Liver (tissue), 9 donors: Measurements from ENCODE around the gene CYCS. TPM values are rescaled to one million over a fixed set of nuclear protein-coding genes. Genes with fewer than 3 reads are reported as not detected.

ENCODE experiments used
- DNase-seq: peaks from one replicate; pipeline ENCODE4 v3.0.0-alpha.2; 2017; ENCODE audit warnings: low spot score
- H3K27ac ChIP-seq, 2 donors: one replicate each; pipeline ENCODE4 v1.7.0; 2013; ENCODE audit warnings: inconsistent platforms in 2 of 2, low read length in 2 of 2, control low read depth in 1 of 2, low read depth in 1 of 2, mild to moderate bottlenecking in 1 of 2
- H3K27me3 ChIP-seq, 4 donors: one replicate each; pipeline versions ENCODE4 v1.6.1 to v1.7.0; 2013; ENCODE audit warnings: low read length in 3 of 4, inconsistent platforms in 1 of 4, mild to moderate bottlenecking in 1 of 4, moderate library complexity in 1 of 4; ENCODE audit not compliant: control insufficient read depth in 4 of 4, insufficient read depth in 4 of 4
- H3K36me3 ChIP-seq, 4 donors: one replicate each; pipeline versions ENCODE4 v1.6.1 to v1.7.0; 2013; ENCODE audit warnings: low read length in 3 of 4, mild to moderate bottlenecking in 3 of 4, low read depth in 1 of 4, moderate library complexity in 1 of 4; ENCODE audit not compliant: control insufficient read depth in 4 of 4, insufficient read depth in 3 of 4
- H3K4me1 ChIP-seq, 4 donors: one replicate each; pipeline versions ENCODE4 v1.6.1 to v1.7.0; 2013; ENCODE audit warnings: low read length in 3 of 4, mild to moderate bottlenecking in 3 of 4, moderate library complexity in 1 of 4; ENCODE audit not compliant: control insufficient read depth in 4 of 4, insufficient read depth in 4 of 4
- H3K4me3 ChIP-seq, 3 donors: one replicate each; pipeline versions ENCODE4 v1.6.1 to v1.7.0; 2013; ENCODE audit warnings: low read length in 3 of 3, control low read depth in 1 of 3, low read depth in 1 of 3, mild to moderate bottlenecking in 1 of 3
- H3K9ac ChIP-seq, 2 donors: one replicate each; pipeline ENCODE4 v1.7.0; 2013; ENCODE audit warnings: low read length in 2 of 2, mild to moderate bottlenecking in 2 of 2, moderate library complexity in 2 of 2, control low read depth in 1 of 2, low read depth in 1 of 2
- H3K9me3 ChIP-seq, 4 donors: one replicate each; pipeline versions ENCODE4 v1.6.1 to v1.7.0; 2013; ENCODE audit warnings: low read length in 3 of 4; ENCODE audit not compliant: control insufficient read depth in 4 of 4
- FOXA1 ChIP-seq: IDR thresholded peaks from 2 replicates; pipeline ENCODE4 v1.6.1; 2016; ENCODE audit warnings: antibody characterized with exemption
- GABPA ChIP-seq, 2 donors: IDR thresholded peaks in 1 of 2; conservative IDR thresholded peaks in 1 of 2; 2 replicates each; pipeline ENCODE4 v1.6.1; 2016; ENCODE audit warnings: antibody characterized with exemption in 2 of 2, mild to moderate bottlenecking in 1 of 2, moderate library complexity in 1 of 2
- HNF4G ChIP-seq: IDR thresholded peaks from 2 replicates; pipeline ENCODE4 v1.6.1; 2016; ENCODE audit warnings: antibody characterized with exemption
- NR2F2 ChIP-seq: IDR thresholded peaks from 2 replicates; pipeline ENCODE4 v1.6.1; 2016; ENCODE audit warnings: antibody characterized with exemption
- RAD21 ChIP-seq, 2 donors: IDR thresholded peaks; 2 replicates each; pipeline ENCODE4 v1.6.1; 2016; ENCODE audit warnings: antibody characterized with exemption in 2 of 2, mild to moderate bottlenecking in 2 of 2
- RXRA ChIP-seq, 2 donors: IDR thresholded peaks; 2 replicates each; pipeline ENCODE4 v1.6.1; 2017 to 2018; ENCODE audit warnings: antibody characterized with exemption in 2 of 2, mild to moderate bottlenecking in 1 of 2
- SP1 ChIP-seq: IDR thresholded peaks from 2 replicates; pipeline ENCODE4 v1.6.1; 2018; ENCODE audit warnings: antibody characterized with exemption, mild to moderate bottlenecking
- YY1 ChIP-seq: IDR thresholded peaks from 2 replicates; pipeline ENCODE4 v1.6.1; 2016; ENCODE audit warnings: antibody characterized with exemption, mild to moderate bottlenecking
- WGBS: extraction: QIAGEN DNeasy Blood & Tissue Kit; methylation state at CpG from one replicate; pipeline ENCODE4 v1.1.7; 2013; 5-methylcytosine and 5-hydroxymethylcytosine counted together
- polyA plus RNA-seq, 2 donors: library from polyadenylated mRNA; stranded (reverse) in 1 of 2; unstranded in 1 of 2; fragments of 200-250 nt in 1 of 2; fragments of >200 nt in 1 of 2; fragmentation: Nextera tagmentation in 1 of 2; extraction: Ambion mirVana in 1 of 2; gene quantifications; one replicate each; pipeline versions ENCODE4 v1.2.1 to v1.2.3, GENCODE V29; 2013 to 2015
- total RNA-seq, 2 donors: library from RNA; depleted of rRNA; stranded (reverse); fragments of >200 nt; gene quantifications; one replicate each; pipeline ENCODE4 v1.2.3, GENCODE V29; 2014
- TF ChIP-seq, protein P1 (sequence below): IDR thresholded peaks from 2 replicates; pipeline ENCODE4 v1.6.1; 2016; ENCODE audit warnings: antibody characterized with exemption
- TF ChIP-seq, protein P2 (sequence below): IDR thresholded peaks from 2 replicates; pipeline ENCODE4 v1.6.1; 2016; ENCODE audit warnings: antibody characterized with exemption
- TF ChIP-seq, protein P3 (sequence below): fragments of 150-350 bp; IDR thresholded peaks from 2 replicates; pipeline ENCODE4 v1.5.1; 2017; ENCODE audit warnings: improper control_type of control experiment, low read depth, low read length; ENCODE audit not compliant: missing input control
- TF ChIP-seq, protein P4 (sequence below): IDR thresholded peaks from 2 replicates; pipeline ENCODE4 v1.6.1; 2016; ENCODE audit warnings: antibody characterized with exemption, mild to moderate bottlenecking
- donor health status: healthy.
- donor health status: healthy.
- donor health status: healthy.
- donor health status: healthy.
- donor health status: healthy.

CYCS gene
- total and polyA plus RNA-seq, 4 donors, result 23.1 to 74.3 (median 42.4) TPM

DNA sequence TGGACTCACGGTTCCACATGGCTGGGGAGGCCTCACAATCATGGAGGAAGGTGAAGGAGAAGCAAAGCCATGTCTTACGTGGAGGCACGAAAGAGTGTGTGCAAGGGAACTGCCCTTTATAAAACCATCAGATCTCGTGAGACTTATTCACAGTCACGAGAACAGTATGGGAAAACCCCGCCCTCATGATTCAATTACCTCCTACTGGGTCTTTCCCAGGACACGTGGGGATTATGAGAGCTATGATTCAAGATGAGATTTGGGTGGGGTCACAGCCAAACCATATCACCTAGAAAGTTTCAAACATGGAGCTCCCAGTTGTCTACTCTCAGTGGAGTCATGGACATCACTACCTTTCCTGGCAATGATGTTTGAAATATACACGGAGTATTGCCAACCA lies 49.6 kb downstream of the CYCS start:
- Histone ChIP-seq H3K9ac (no peak overlapping the region), H3K27me3 (no peaks in the 10 kb centered on the region), H3K36me3 (no peaks in the 10 kb centered on the region), H3K9me3 (no peaks in the 10 kb centered on the region), H3K4me1 (no peaks in the 10 kb centered on the region), H3K27ac (no peak overlapping the region), H3K4me3 (no peak overlapping the region)
- no peak for DNase-seq
- WGBS, result 81% methylated on average over 8 of the region's 8 CpGs
- no peak for TF ChIP-seq RXRA (IDR thresholded peaks at IDR 0.05)
- TF ChIP-seq, protein P1, sequence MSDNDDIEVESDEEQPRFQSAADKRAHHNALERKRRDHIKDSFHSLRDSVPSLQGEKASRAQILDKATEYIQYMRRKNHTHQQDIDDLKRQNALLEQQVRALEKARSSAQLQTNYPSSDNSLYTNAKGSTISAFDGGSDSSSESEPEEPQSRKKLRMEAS, result no peak

DNA sequence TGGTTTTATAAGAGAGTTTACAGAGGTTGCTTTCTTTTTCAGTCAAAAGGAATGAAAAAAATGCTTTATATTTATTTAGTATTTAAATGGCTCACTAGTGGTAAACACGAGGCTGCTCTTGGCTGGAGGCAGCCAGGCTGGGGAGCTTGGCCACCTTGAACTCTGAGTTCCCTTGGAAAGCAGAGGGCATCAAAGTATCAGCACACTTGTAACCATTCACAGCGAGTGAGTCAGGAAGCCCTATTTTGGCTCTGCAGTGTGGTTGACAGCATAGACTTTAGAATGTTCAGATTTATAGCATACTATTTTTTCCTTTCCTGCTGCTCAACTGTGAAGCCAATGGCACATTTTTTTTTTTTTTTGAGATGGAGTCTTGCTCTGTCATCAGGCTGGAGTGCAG lies 51.6 kb downstream of the CYCS start:
- TF ChIP-seq, protein P2, sequence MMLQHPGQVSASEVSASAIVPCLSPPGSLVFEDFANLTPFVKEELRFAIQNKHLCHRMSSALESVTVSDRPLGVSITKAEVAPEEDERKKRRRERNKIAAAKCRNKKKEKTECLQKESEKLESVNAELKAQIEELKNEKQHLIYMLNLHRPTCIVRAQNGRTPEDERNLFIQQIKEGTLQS, result no peak
- TF ChIP-seq HNF4G (no peak), YY1 (no peak), GABPA (IDR thresholded peaks at IDR 0.05 in 1 of 2, conservative IDR thresholded peaks at IDR 0.05 in 1 of 2) (no peak), NR2F2 (no peak), SP1 (no peak), FOXA1 (no peak), RAD21 (IDR thresholded peaks at IDR 0.05) (no peak)
- TF ChIP-seq, protein P3, sequence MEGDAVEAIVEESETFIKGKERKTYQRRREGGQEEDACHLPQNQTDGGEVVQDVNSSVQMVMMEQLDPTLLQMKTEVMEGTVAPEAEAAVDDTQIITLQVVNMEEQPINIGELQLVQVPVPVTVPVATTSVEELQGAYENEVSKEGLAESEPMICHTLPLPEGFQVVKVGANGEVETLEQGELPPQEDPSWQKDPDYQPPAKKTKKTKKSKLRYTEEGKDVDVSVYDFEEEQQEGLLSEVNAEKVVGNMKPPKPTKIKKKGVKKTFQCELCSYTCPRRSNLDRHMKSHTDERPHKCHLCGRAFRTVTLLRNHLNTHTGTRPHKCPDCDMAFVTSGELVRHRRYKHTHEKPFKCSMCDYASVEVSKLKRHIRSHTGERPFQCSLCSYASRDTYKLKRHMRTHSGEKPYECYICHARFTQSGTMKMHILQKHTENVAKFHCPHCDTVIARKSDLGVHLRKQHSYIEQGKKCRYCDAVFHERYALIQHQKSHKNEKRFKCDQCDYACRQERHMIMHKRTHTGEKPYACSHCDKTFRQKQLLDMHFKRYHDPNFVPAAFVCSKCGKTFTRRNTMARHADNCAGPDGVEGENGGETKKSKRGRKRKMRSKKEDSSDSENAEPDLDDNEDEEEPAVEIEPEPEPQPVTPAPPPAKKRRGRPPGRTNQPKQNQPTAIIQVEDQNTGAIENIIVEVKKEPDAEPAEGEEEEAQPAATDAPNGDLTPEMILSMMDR, result no peak
- TF ChIP-seq, protein P4, sequence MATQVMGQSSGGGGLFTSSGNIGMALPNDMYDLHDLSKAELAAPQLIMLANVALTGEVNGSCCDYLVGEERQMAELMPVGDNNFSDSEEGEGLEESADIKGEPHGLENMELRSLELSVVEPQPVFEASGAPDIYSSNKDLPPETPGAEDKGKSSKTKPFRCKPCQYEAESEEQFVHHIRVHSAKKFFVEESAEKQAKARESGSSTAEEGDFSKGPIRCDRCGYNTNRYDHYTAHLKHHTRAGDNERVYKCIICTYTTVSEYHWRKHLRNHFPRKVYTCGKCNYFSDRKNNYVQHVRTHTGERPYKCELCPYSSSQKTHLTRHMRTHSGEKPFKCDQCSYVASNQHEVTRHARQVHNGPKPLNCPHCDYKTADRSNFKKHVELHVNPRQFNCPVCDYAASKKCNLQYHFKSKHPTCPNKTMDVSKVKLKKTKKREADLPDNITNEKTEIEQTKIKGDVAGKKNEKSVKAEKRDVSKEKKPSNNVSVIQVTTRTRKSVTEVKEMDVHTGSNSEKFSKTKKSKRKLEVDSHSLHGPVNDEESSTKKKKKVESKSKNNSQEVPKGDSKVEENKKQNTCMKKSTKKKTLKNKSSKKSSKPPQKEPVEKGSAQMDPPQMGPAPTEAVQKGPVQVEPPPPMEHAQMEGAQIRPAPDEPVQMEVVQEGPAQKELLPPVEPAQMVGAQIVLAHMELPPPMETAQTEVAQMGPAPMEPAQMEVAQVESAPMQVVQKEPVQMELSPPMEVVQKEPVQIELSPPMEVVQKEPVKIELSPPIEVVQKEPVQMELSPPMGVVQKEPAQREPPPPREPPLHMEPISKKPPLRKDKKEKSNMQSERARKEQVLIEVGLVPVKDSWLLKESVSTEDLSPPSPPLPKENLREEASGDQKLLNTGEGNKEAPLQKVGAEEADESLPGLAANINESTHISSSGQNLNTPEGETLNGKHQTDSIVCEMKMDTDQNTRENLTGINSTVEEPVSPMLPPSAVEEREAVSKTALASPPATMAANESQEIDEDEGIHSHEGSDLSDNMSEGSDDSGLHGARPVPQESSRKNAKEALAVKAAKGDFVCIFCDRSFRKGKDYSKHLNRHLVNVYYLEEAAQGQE, result no peak
- WGBS, result 31% methylated on average over 2 of the region's 2 CpGs
- H3K9me3 ChIP-seq, result no peaks in the 10 kb centered on the region
- H3K4me1 ChIP-seq, result no peaks in the 10 kb centered on the region
- H3K9ac ChIP-seq, result no peak overlapping the region
- no peak for DNase-seq
- no peak overlapping the region for H3K4me3 ChIP-seq
- no peaks in the 10 kb centered on the region for H3K36me3 ChIP-seq
- no peaks in the 10 kb centered on the region for H3K27me3 ChIP-seq
- no peak overlapping the region for H3K27ac ChIP-seq

Other genes with a start within 250 kb of the CYCS start
- gene OSBPL3, start 145.1 kb downstream of the CYCS start, total RNA-seq, result 1 to 10 TPM; 1.1 to 3.0 TPM
- gene OSBPL3, start 145.1 kb downstream of the CYCS start, polyA plus RNA-seq, result 1 to 10 TPM in 1 of 2 donors, under 1 TPM in 1; 0.28 to 1.2 TPM
- not detected for gene NPVF, start 103.2 kb upstream of the CYCS start, total RNA-seq
- not detected for gene NPVF, start 103.2 kb upstream of the CYCS start, polyA plus RNA-seq